H1 (cell line): ENCODE data around the gene IFT20. TPM values are rescaled to one million over a fixed set of nuclear protein-coding genes. Genes with fewer than 3 reads are reported as not detected.

Experiments
- CTCF ChIA-PET: fragments of 300-600 bp; sonication (Branson Sonifier 250); formaldehyde crosslinking; loops from one replicate; lab custom pipeline; 2021; ENCODE audit not compliant: partially characterized antibody; lab: Charles Lee
- POLR2A ChIA-PET: fragments of 300-600 bp; sonication (Branson Sonifier 250); formaldehyde crosslinking; loops from one replicate; lab custom pipeline; 2021; ENCODE audit warnings: inconsistent platforms; ENCODE audit not compliant: partially characterized antibody; lab: Charles Lee
- DNase-seq, 2 experiments: peaks; one replicate each; pipeline versions ENCODE4 v3.0.0 to v3.0.0-alpha.2; 2010 to 2022; ENCODE audit warnings: low spot score in 2 of 2, low read depth in 1 of 2, mixed read lengths in 1 of 2
- FAIRE-seq: peaks from 2 replicates; lab custom pipeline; 2011; peaks lifted over from hg19 to GRCh38; lab: Jason Lieb, UNC
- H2AFZ ChIP-seq: 2 replicates; pipeline ENCODE4 v1.8.1; 2012; ENCODE audit warnings: low read length, inconsistent platforms
- H2AK5ac ChIP-seq: 2 replicates; pipeline ENCODE4 v1.6.1; 2013; ENCODE audit warnings: low read depth, low read length
- H2BK120ac ChIP-seq: replicated peaks from 2 replicates; pipeline ENCODE3; 2013; ENCODE audit warnings: low read depth, low read length, inconsistent platforms
- H2BK12ac ChIP-seq: 2 replicates; pipeline ENCODE4 v1.6.1; 2013; ENCODE audit warnings: low read depth, low read length
- H2BK15ac ChIP-seq: 2 replicates; pipeline ENCODE4 v1.6.1; 2013; ENCODE audit warnings: low read length
- H2BK20ac ChIP-seq: 2 replicates; pipeline ENCODE4 v1.6.1; 2013; ENCODE audit warnings: low read length
- H2BK5ac ChIP-seq: 2 replicates; pipeline ENCODE4 v1.6.1; 2013; ENCODE audit warnings: low read depth, low read length
- H3K14ac ChIP-seq: 2 replicates; pipeline ENCODE4 v1.6.1; 2013; ENCODE audit warnings: inconsistent platforms; ENCODE audit not compliant: insufficient read length
- H3K18ac ChIP-seq: 2 replicates; pipeline ENCODE4 v1.6.1; 2013; ENCODE audit warnings: low read length; ENCODE audit errors: extremely low read depth
- H3K23ac ChIP-seq: 2 replicates; pipeline ENCODE4 v1.6.1; 2013; ENCODE audit warnings: inconsistent platforms; ENCODE audit not compliant: insufficient read length
- H3K23me2 ChIP-seq: 2 replicates; pipeline ENCODE4 v1.6.1; 2013; ENCODE audit warnings: low read depth, low read length
- H3K27ac ChIP-seq: 2 replicates; pipeline ENCODE4 v1.6.1; 2011; ENCODE audit warnings: low read depth, low read length, inconsistent platforms
- H3K27me3 ChIP-seq, 4 experiments: replicated peaks in 1 of 4; 1 replicate in 1 of 4; 2 replicates in 3 of 4; pipeline versions ENCODE4 v1.6.1 to v1.8.1; 2011 to 2013; ENCODE audit warnings: low read length in 3 of 4, mild to moderate bottlenecking in 3 of 4, inconsistent platforms in 2 of 4, mixed read lengths in 2 of 4, moderate library complexity in 1 of 4; ENCODE audit not compliant: control insufficient read depth in 3 of 4, insufficient read depth in 3 of 4; ENCODE audit errors: extremely low read depth in 1 of 4
- H3K36me3 ChIP-seq, 4 experiments: 2 replicates each; pipeline versions ENCODE4 v1.6.1 to v1.8.1; 2011 to 2013; ENCODE audit warnings: mild to moderate bottlenecking in 4 of 4, low read length in 3 of 4, moderate library complexity in 2 of 4, control low read depth in 1 of 4, inconsistent platforms in 1 of 4; ENCODE audit not compliant: insufficient read depth in 4 of 4, control insufficient read depth in 2 of 4
- H3K4ac ChIP-seq: replicated peaks from 2 replicates; pipeline ENCODE3; 2013; ENCODE audit warnings: low read length, low read depth, mixed read lengths, inconsistent platforms; ENCODE audit not compliant: insufficient read length
- H3K4me1 ChIP-seq, 4 experiments: replicated peaks in 1 of 4; 1 replicate in 1 of 4; 2 replicates in 3 of 4; pipeline versions ENCODE4 v1.6.1 to v1.8.1; 2011 to 2013; ENCODE audit warnings: low read length in 3 of 4, inconsistent platforms in 2 of 4, mixed read lengths in 1 of 4; ENCODE audit not compliant: insufficient read depth in 4 of 4, control insufficient read depth in 3 of 4
- H3K4me2 ChIP-seq, 2 experiments: 2 replicates each; pipeline versions ENCODE4 v1.6.1 to v1.8.1; 2011 to 2013; ENCODE audit warnings: low read depth in 2 of 2, low read length in 2 of 2, control low read depth in 1 of 2, inconsistent platforms in 1 of 2, mild to moderate bottlenecking in 1 of 2; ENCODE audit not compliant: insufficient read depth in 1 of 2
- H3K4me3 ChIP-seq, 4 experiments: fragments of 200-600, 300-600 bp in 1 of 4; sonication (generic), shearing (Covaris generic), sonication (Bioruptor Twin) in 1 of 4; 2 replicates each; pipeline versions ENCODE4 v1.5.1 to v1.8.1; 2011 to 2016; ENCODE audit warnings: low read length in 4 of 4, low read depth in 3 of 4, control low read depth in 2 of 4, inconsistent platforms in 2 of 4, mild to moderate bottlenecking in 2 of 4, mixed read lengths in 1 of 4, moderate library complexity in 1 of 4; ENCODE audit not compliant: insufficient read depth in 2 of 4; ENCODE audit errors: extremely low read depth in 1 of 4
- H3K56ac ChIP-seq: replicated peaks from 2 replicates; pipeline ENCODE3; 2013; ENCODE audit warnings: low read depth, mild to moderate bottlenecking, mixed read lengths, low read length, inconsistent platforms; ENCODE audit not compliant: insufficient read length
- H3K79me1 ChIP-seq: 2 replicates; pipeline ENCODE4 v1.6.1; 2013; ENCODE audit warnings: low read depth, low read length, control low read depth
- H3K79me2 ChIP-seq, 2 experiments: 2 replicates each; pipeline versions ENCODE4 v1.6.1 to v1.8.1; 2012 to 2013; ENCODE audit warnings: low read length in 2 of 2, mild to moderate bottlenecking in 2 of 2, inconsistent platforms in 1 of 2; ENCODE audit not compliant: insufficient read depth in 2 of 2, control insufficient read depth in 1 of 2
- H3K9ac ChIP-seq, 4 experiments: replicated peaks in 1 of 4; 1 replicate in 1 of 4; 2 replicates in 3 of 4; pipeline versions ENCODE4 v1.6.1 to v1.8.1; 2011 to 2013; ENCODE audit warnings: low read depth in 3 of 4, low read length in 3 of 4, control low read depth in 2 of 4, mild to moderate bottlenecking in 2 of 4, moderate library complexity in 2 of 4, inconsistent platforms in 1 of 4; ENCODE audit errors: extremely low read depth in 1 of 4
- H3K9me3 ChIP-seq, 2 experiments: 2 replicates each; pipeline versions ENCODE4 v1.6.1 to v1.8.1; 2012 to 2013; ENCODE audit warnings: mild to moderate bottlenecking in 2 of 2, moderate library complexity in 2 of 2, control low read depth in 1 of 2, inconsistent platforms in 1 of 2, low read depth in 1 of 2, low read length in 1 of 2, mixed read lengths in 1 of 2; ENCODE audit not compliant: insufficient read depth in 2 of 2
- H4K20me1 ChIP-seq, 2 experiments: replicated peaks in 1 of 2; 2 replicates each; pipeline versions ENCODE3 to v1.8.1; 2011 to 2013; ENCODE audit warnings: inconsistent platforms in 2 of 2, low read length in 2 of 2, mild to moderate bottlenecking in 1 of 2; ENCODE audit not compliant: insufficient read depth in 2 of 2, control insufficient read depth in 1 of 2
- H4K5ac ChIP-seq: 2 replicates; pipeline ENCODE4 v1.6.1; 2013; ENCODE audit warnings: low read length, low read depth, mixed read lengths, inconsistent platforms; ENCODE audit not compliant: insufficient read length
- H4K8ac ChIP-seq: 2 replicates; pipeline ENCODE4 v1.8.0; 2013; ENCODE audit warnings: mild to moderate bottlenecking, moderate library complexity, low read length, inconsistent platforms; ENCODE audit not compliant: insufficient read depth; ENCODE audit errors: extremely low read depth
- H4K91ac ChIP-seq: replicated peaks from 2 replicates; pipeline ENCODE3; 2013; ENCODE audit warnings: low read length, mixed read lengths, inconsistent platforms; ENCODE audit not compliant: insufficient read length
- CREB1 ChIP-seq: IDR thresholded peaks from 2 replicates; pipeline ENCODE4 v1.6.1; 2012; ENCODE audit warnings: inconsistent platforms
- CTCF ChIP-seq, 3 experiments: IDR thresholded peaks; 1 replicate in 2 of 3; 2 replicates in 1 of 3; pipeline versions ENCODE4 v1.5.1 to v1.6.1; 2011; ENCODE audit warnings: low read length in 3 of 3, mild to moderate bottlenecking in 3 of 3, inconsistent platforms in 2 of 3, low read depth in 1 of 3, moderate library complexity in 1 of 3; ENCODE audit not compliant: insufficient read depth in 1 of 3; ENCODE audit errors: control extremely low read depth in 1 of 3
- HDAC6 ChIP-seq: IDR thresholded peaks from one replicate; pipeline ENCODE4 v1.7.1; 2012; ENCODE audit warnings: low read depth, mild to moderate bottlenecking, inconsistent platforms, low read length, moderate library complexity
- JUN ChIP-seq: IDR thresholded peaks from 2 replicates; pipeline ENCODE4 v1.6.1; 2011; ENCODE audit warnings: low read depth, mild to moderate bottlenecking, improper control_type of control experiment, low read length
- NANOG ChIP-seq: IDR thresholded peaks from 2 replicates; pipeline ENCODE4 v1.6.1; 2011; ENCODE audit warnings: low read length, low read depth, mild to moderate bottlenecking, inconsistent platforms; ENCODE audit not compliant: insufficient read depth, poor library complexity, severe bottlenecking
- SIN3A ChIP-seq, 2 experiments: IDR thresholded peaks in 1 of 2; conservative IDR thresholded peaks in 1 of 2; 2 replicates each; pipeline ENCODE4 v1.6.1; 2011 to 2012; ENCODE audit warnings: low read length in 2 of 2, improper control_type of control experiment in 1 of 2, low read depth in 1 of 2, mild to moderate bottlenecking in 1 of 2
- SIRT6 ChIP-seq: IDR thresholded peaks from one replicate; pipeline ENCODE4 v1.7.1; 2012; ENCODE audit warnings: low read length, inconsistent platforms
- USF2 ChIP-seq: IDR thresholded peaks from 2 replicates; pipeline ENCODE4 v1.6.1; 2011; ENCODE audit warnings: low read length, improper control_type of control experiment
- WGBS, 2 experiments: shearing (Covaris generic) in 1 of 2; methylation state at CpG; one replicate each; pipeline versions ENCODE4 v1.1.6 to v1.1.7; 2013 to 2015; ENCODE audit warnings: low lambda C conversion rate in 2 of 2, mixed read lengths in 2 of 2, inconsistent platforms in 1 of 2, low coverage in 1 of 2, missing lambda C conversion rate in 1 of 2; ENCODE audit not compliant: insufficient replicate concordance in 2 of 2, insufficient coverage in 1 of 2, insufficient read length in 1 of 2; ENCODE audit errors: extremely low coverage in 1 of 2, missing lambda C conversion rate in 1 of 2; 5-methylcytosine and 5-hydroxymethylcytosine counted together
- polyA plus RNA-seq, 7 experiments: library from polyadenylated mRNA; depleted of rRNA in 3 of 7; stranded (reverse) in 5 of 7; unstranded in 2 of 7; fragments of >200 nt in 5 of 7; fragments of 200-250 nt in 2 of 7; gene quantifications; 1 replicate in 5 of 7; 2 replicates in 1 of 7; 4 replicates in 1 of 7; pipeline versions ENCODE4 v1.2.1 to v1.2.3, GENCODE V29; 2011 to 2013; ENCODE audit warnings: missing spikeins in 2 of 7, mixed read lengths in 2 of 7
- total RNA-seq: library from RNA; stranded (reverse); fragmentation: NEBNext Ultra II Directional; extraction: Animal tissue kit (Norgen Biotek cat#: 25700); gene quantifications from 2 replicates; pipeline ENCODE4 v1.2.1, GENCODE V29; 2021

The IFT20 gene
- total and polyA plus RNA-seq, 2 of the 8 experiments (the other 6 are each of a cell fraction or from before 2014, with no cell fraction given): 9.0 to 21.0 TPM

DNA sequence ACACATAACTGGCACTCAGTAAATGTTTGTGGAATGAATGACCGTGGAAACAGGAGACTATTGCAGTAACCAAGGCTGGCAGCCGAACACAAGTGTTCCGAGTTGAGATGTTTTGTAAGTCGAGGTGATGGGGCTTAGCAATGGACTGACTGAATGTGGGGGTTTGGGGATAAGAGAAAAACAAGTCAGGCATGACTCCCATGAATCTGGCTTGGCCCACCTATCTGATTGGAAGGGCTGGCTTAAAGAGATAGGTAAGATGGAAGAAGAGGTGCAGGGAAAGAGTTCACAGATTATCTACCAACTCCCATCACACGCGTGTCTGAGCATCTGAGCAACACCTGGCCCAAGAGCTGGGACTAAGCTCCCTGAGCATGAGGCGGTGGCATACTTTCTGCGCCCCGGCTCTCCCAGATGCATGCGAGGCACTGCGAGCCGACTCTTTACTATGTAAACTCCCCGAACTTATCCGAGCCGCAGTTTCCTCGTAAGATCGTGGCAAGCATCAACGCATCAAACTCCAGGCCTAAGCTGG, 539 bp downstream of the IFT20 start:
- Histone ChIP-seq H3K4me1 (peaks cover 0 to 10% (median 8%) of the 10 kb centered on the region in 4 experiments; a peak in 6 of 7 replicates), H3K14ac (no peak overlapping the region), H4K8ac (peak overlapping the region; percentile 72; the same call in 1 of the 2 replicates), H3K36me3 (no peaks in the 10 kb centered on the region), H4K5ac (no peak overlapping the region), H3K4me2 (peak overlapping the region; percentile 78 to 91), H2BK5ac (peak overlapping the region; percentile 75; the same call in 1 of the 2 replicates), H3K18ac (no peak overlapping the region), H3K79me2 (peaks cover 0 to 13% of the 10 kb centered on the region in 2 experiments; a peak in 2 of 4 replicates), H3K79me1 (peaks cover 16% of the 10 kb centered on the region), H3K9me3 (no peaks in the 10 kb centered on the region), H3K27me3 (no peaks in the 10 kb centered on the region), H2BK15ac (no peak overlapping the region), H3K27ac (peak overlapping the region; percentile 67; the same call in 1 of the 2 replicates), H2BK20ac (no peak overlapping the region), H3K56ac (no peak overlapping the region), H2AK5ac (no peak overlapping the region), H2BK120ac (no peak overlapping the region), H3K9ac (peak overlapping the region; percentile 69 to 90 (median 70); a peak in 6 of 7 replicates), H3K4ac (no peak overlapping the region), H3K23me2 (peaks cover 10% of the 10 kb centered on the region; the same call in 1 of the 2 replicates), H4K91ac (no peak overlapping the region), H2AFZ (peak overlapping the region; percentile 1; the same call in 1 of the 2 replicates), H3K23ac (no peak overlapping the region), H4K20me1 (peaks cover 4 to 5% of the 10 kb centered on the region in 2 experiments), H3K4me3 (peak overlapping the region; percentile 73 to 95 (median 82)), H2BK12ac (no peak overlapping the region)
- FAIRE-seq: no peak
- CTCF ChIA-PET: interaction anchor here (1.1 to 1.9 kb wide), 7 partner anchors 12 to 102 kb away, joined by 3 to 7 read pairs (median 5); partner anchors contain the start of gene VTN
- POLR2A ChIA-PET: interaction anchor here (1.2 to 2.5 kb wide), 7 partner anchors 9 to 23 kb away, joined by 4 to 19 read pairs (median 12); partner anchors contain the start of genes POLDIP2 and TMEM97
- 24% methylated on average over 18 of the region's 18 CpGs; no CpG with 5 or more reads in 1 of the 2 experiments for WGBS, 2 experiments
- DNase-seq: no peak
- TF ChIP-seq SIRT6 (no peak), HDAC6 (no peak), CREB1 (no peak), NANOG (no peak), USF2 (no peak), SIN3A (conservative IDR thresholded peaks at IDR 0.05 in 1 of 2, IDR thresholded peaks at IDR 0.05 in 1 of 2; ENCODE audit: low read depth in 1 of 2, low read length in 2 of 2) (no peak), CTCF (IDR thresholded peaks at IDR 0.05; ENCODE audit: control extremely low read depth in 1 of 3, insufficient read depth in 1 of 3, low read depth in 1 of 3, low read length in 3 of 3) (no peak), JUN (no peak)
